Measurements from ENCODE around the gene PDIA5.

DNA sequence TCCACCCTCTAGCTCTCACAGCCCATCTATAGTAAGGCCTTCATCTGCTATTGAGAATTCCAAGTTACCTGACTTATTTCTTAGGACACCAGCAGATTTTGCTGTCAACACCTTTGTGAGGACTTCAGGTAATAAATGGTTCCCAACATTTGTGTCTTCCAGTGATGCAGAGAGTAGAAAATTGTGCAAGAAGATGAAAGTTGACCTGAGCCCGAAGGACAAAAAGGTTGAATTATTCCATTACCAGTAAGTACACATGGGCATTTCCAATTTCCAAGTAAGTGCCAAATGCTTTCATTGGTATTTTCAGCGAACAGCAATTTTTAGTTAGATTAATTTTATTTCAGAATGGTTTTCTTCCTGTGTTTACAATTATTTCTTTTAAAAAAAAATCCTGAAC, 35.4 kb downstream of the PDIA5 start:
- TF ChIP-seq EZH2 (IDR thresholded peaks at IDR 0.05) (no peak), POLR2AphosphoS5 (IDR thresholded peaks at IDR 0.05; ENCODE audit: borderline replicate concordance, low read depth, low read length) (no peak), FOXP2 (optimal IDR thresholded peaks at IDR 0.05; ENCODE audit: control extremely low read depth, extremely low read length, insufficient read depth) (no peak)

Data from SK-N-MC (cell line).